ENCODE results near the gene GTF2H2C. TPM values are rescaled to one million over a fixed set of nuclear protein-coding genes. Genes with fewer than 3 reads are reported as not detected.
"Not testable (repeated sequence)": the region's sequence is repeated elsewhere in the genome, so short reads cannot be mapped to it uniquely, and the experiment has no call there.

Gene GTF2H2C
- 20.5 and 22.7 TPM in 2 replicates for polyA plus RNA-seq
- polyA minus RNA-seq = 61.8 and 70.4 TPM in 2 replicates

DNA sequence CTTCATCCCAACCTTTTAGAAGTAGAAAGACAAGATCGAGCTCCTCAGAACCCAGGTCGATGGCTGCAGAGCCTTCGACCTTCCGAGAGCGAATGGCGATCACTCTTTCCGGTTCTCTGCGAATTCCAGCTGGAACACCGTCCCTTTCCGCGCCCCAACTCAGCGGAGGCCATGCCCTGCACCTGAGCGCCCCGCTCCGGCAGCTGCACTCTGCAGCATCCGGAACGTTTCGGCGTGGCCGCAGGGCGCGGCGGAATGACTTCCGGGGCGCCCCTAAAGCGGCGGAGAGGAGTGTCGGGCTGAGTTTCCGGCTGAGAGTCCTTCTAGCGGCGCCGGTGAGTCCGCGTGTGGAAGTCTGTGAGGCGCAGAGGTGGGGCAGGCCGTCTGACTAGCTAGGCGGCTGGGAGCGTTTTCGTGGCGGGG lies at the start of gene GTF2H2C:
TSS of gene GTF2H2C (plus strand) at position 284 of the 423 bp plus-strand sequence. CDS start 4,942 bp downstream, outside the sequence.
- not testable (repeated sequence) for H3K27me3 ChIP-seq (ENCODE audit: insufficient read depth, low read depth, low read length); H3F3A ChIP-seq (ENCODE audit: insufficient read depth, low read length, poor library complexity, severe bottlenecking); H3K4me2 ChIP-seq (ENCODE audit: low read length); H3K9me2 ChIP-seq (ENCODE audit: insufficient read depth, low read length); H3K9me3 ChIP-seq (ENCODE audit: low read length); H4K20me1 ChIP-seq (ENCODE audit: insufficient read depth); H3K36me3 ChIP-seq (ENCODE audit: insufficient read depth, low read length); H3K79me2 ChIP-seq (replicated peaks; ENCODE audit: insufficient read depth, low read length)
- peak within 1 kb of the TSS; percentile 31 for H3K9ac ChIP-seq (ENCODE audit: low read length)
- peak within 1 kb of the TSS; percentile 39 for H3K27ac ChIP-seq (ENCODE audit: low read length)
- H3K4me3 ChIP-seq (ENCODE audit: low read length) = peak within 1 kb of the TSS; percentile 58
- H2AFZ ChIP-seq (ENCODE audit: low read depth, low read length) = peak within 1 kb of the TSS; percentile 51
- TF ChIP-seq POLR2AphosphoS5 (IDR thresholded peaks at IDR 0.05) (peak; percentile 52), RAD21 (conservative IDR thresholded peaks at IDR 0.05) (peak; percentile 41), SMC3 (conservative IDR thresholded peaks at IDR 0.05; ENCODE audit: poor library complexity) (peak; percentile 35)
- TF ChIP-seq, protein P1, sequence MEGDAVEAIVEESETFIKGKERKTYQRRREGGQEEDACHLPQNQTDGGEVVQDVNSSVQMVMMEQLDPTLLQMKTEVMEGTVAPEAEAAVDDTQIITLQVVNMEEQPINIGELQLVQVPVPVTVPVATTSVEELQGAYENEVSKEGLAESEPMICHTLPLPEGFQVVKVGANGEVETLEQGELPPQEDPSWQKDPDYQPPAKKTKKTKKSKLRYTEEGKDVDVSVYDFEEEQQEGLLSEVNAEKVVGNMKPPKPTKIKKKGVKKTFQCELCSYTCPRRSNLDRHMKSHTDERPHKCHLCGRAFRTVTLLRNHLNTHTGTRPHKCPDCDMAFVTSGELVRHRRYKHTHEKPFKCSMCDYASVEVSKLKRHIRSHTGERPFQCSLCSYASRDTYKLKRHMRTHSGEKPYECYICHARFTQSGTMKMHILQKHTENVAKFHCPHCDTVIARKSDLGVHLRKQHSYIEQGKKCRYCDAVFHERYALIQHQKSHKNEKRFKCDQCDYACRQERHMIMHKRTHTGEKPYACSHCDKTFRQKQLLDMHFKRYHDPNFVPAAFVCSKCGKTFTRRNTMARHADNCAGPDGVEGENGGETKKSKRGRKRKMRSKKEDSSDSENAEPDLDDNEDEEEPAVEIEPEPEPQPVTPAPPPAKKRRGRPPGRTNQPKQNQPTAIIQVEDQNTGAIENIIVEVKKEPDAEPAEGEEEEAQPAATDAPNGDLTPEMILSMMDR (IDR thresholded peaks at IDR 0.05; ENCODE audit: poor library complexity, severe bottlenecking) = peak; percentile 52

DNA sequence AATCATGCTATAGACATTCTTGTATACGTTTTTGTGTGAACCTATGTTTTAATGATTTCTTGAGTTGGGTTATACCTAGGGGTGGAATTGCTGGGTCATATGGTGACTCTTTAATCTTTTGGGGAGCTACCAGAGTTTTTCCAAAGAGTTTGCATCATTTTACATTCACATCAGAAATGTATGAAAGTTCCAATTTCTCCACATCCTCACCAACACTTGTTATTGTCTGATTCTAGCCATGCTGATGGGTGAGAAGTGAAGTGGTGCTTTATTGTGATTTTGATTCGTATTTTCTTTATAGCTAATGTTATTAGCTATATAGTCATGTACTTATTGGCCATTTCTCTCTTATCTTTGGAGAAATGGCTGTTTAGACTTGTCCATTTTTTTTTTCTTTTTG lies 49.3 kb upstream of the GTF2H2C start:
- Histone ChIP-seq H3K79me2 (replicated peaks; ENCODE audit: insufficient read depth, low read length) (no peaks in the 10 kb centered on the region), H3K9me2 (ENCODE audit: insufficient read depth, low read length) (no peaks in the 10 kb centered on the region), H3K27me3 (ENCODE audit: insufficient read depth, low read depth, low read length) (no peaks in the 10 kb centered on the region), H3K9ac (ENCODE audit: low read length) (no peak overlapping the region), H3K4me2 (ENCODE audit: low read length) (no peak overlapping the region), H2AFZ (ENCODE audit: low read depth, low read length) (no peak overlapping the region), H3K4me3 (ENCODE audit: low read length) (no peak overlapping the region), H3F3A (ENCODE audit: insufficient read depth, low read length, poor library complexity, severe bottlenecking) (no peaks in the 10 kb centered on the region), H3K9me3 (ENCODE audit: low read length) (no peaks in the 10 kb centered on the region), H3K36me3 (ENCODE audit: insufficient read depth, low read length) (no peaks in the 10 kb centered on the region), H3K27ac (ENCODE audit: low read length) (no peak overlapping the region), H4K20me1 (ENCODE audit: insufficient read depth) (no peaks in the 10 kb centered on the region)
- TF ChIP-seq RAD21 (conservative IDR thresholded peaks at IDR 0.05) (no peak), MXI1 (conservative IDR thresholded peaks at IDR 0.05; ENCODE audit: poor library complexity, severe bottlenecking) (no peak), EZH2 (IDR thresholded peaks at IDR 0.05; ENCODE audit: borderline replicate concordance, insufficient read depth, low read length, poor library complexity, severe bottlenecking) (no peak), SMC3 (conservative IDR thresholded peaks at IDR 0.05; ENCODE audit: poor library complexity) (no peak)
- TF ChIP-seq, protein P1 (IDR thresholded peaks at IDR 0.05; ENCODE audit: poor library complexity, severe bottlenecking) = no peak

- H2AFZ ChIP-seq (ENCODE audit: low read depth, low read length) = no peak overlapping the region
- no peaks in the 10 kb centered on the region for H3F3A ChIP-seq (ENCODE audit: insufficient read depth, low read length, poor library complexity, severe bottlenecking)
- no peak overlapping the region for H3K9ac ChIP-seq (ENCODE audit: low read length)
- H3K9me2 ChIP-seq (ENCODE audit: insufficient read depth, low read length) = no peaks in the 10 kb centered on the region
- no peak overlapping the region for H3K27ac ChIP-seq (ENCODE audit: low read length)
- no peaks in the 10 kb centered on the region for H3K79me2 ChIP-seq (replicated peaks; ENCODE audit: insufficient read depth, low read length)
- H3K4me2 ChIP-seq (ENCODE audit: low read length) = no peak overlapping the region
- H3K4me3 ChIP-seq (ENCODE audit: low read length) = no peak overlapping the region
- no peaks in the 10 kb centered on the region for H3K27me3 ChIP-seq (ENCODE audit: insufficient read depth, low read depth, low read length)
- no peak for TF ChIP-seq POLR2AphosphoS5 (IDR thresholded peaks at IDR 0.05)
- no peaks in the 10 kb centered on the region for H4K20me1 ChIP-seq (ENCODE audit: insufficient read depth)
- no peaks in the 10 kb centered on the region for H3K9me3 ChIP-seq (ENCODE audit: low read length)
- H3K36me3 ChIP-seq (ENCODE audit: insufficient read depth, low read length) = no peaks in the 10 kb centered on the region
These were observed 47.2 kb upstream of the GTF2H2C start for GRCh38 chr5:69512740-69513260.

GRCh38 chr5:69515570-69515969 lies 44.4 kb upstream of the GTF2H2C start:
- not testable (repeated sequence) for H3K9me3 ChIP-seq (ENCODE audit: low read length); H3K4me3 ChIP-seq (ENCODE audit: low read length)

More at GRCh38 chr5:69515570-69515969, 44.4 kb upstream of the GTF2H2C start:
- H3K27me3 ChIP-seq (ENCODE audit: insufficient read depth, low read depth, low read length); H3K27ac ChIP-seq (ENCODE audit: low read length); H3K79me2 ChIP-seq (replicated peaks; ENCODE audit: insufficient read depth, low read length); H3K9ac ChIP-seq (ENCODE audit: low read length); H3K4me2 ChIP-seq (ENCODE audit: low read length); H3K9me2 ChIP-seq (ENCODE audit: insufficient read depth, low read length); H3F3A ChIP-seq (ENCODE audit: insufficient read depth, low read length, poor library complexity, severe bottlenecking); H4K20me1 ChIP-seq (ENCODE audit: insufficient read depth); H2AFZ ChIP-seq (ENCODE audit: low read depth, low read length); H3K36me3 ChIP-seq (ENCODE audit: insufficient read depth, low read length): not testable (repeated sequence)

Measured in neural cell (in vitro differentiated cells).